GM18873 (cell line): ENCODE measurements around the gene EYA2.

Source experiments
- ATAC-seq: cut with Tn5 transposase; IDR thresholded peaks from one replicate; pipeline ENCODE4 v1.9.1; 2021; ENCODE audit warnings: mild to moderate bottlenecking, moderate library complexity, moderate number of reproducible peaks; ENCODE audit not compliant: unreplicated experiment, low FRiP score

EYA2 gene

DNA sequence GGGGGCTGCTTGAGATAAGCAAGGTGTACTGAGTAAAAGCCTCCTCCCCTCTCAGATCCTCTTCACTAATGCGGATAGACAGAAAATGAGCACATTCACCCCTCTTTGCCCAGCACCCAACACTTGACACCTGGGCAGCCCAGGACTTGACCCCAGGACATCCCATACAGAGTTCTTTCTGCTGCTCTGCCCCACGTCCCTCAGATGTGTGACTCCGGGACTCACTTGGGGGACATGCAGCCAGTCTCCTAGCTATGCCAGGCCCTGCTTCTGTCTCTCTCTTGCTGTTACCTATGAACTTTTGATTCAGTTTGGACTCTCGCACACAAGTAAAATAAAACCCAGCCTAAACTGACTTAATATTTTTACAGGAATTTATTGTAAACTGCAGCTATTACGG lies 159.9 kb downstream of the EYA2 start:
- ATAC-seq: no peak

DNA sequence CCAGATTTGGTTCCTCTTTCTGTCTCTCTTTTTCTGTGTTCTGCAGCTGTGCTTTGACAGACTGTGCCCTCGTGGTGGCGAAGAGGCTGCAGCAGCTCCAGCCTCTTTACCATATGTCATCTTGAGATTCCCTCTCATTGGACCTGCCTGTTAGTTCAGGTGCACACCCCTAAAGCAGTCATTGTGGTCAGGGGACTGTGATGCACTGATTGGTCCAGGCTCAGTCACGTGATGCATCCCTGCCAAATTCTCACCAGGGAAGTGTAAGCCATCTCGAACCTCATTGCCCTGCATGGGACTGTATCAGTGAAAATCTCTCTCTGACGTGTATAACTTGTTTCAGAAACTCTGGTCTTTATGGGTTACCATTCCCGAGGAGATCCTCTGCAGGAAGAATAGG lies 160.3 kb downstream of the EYA2 start:
- ATAC-seq: no peak

DNA sequence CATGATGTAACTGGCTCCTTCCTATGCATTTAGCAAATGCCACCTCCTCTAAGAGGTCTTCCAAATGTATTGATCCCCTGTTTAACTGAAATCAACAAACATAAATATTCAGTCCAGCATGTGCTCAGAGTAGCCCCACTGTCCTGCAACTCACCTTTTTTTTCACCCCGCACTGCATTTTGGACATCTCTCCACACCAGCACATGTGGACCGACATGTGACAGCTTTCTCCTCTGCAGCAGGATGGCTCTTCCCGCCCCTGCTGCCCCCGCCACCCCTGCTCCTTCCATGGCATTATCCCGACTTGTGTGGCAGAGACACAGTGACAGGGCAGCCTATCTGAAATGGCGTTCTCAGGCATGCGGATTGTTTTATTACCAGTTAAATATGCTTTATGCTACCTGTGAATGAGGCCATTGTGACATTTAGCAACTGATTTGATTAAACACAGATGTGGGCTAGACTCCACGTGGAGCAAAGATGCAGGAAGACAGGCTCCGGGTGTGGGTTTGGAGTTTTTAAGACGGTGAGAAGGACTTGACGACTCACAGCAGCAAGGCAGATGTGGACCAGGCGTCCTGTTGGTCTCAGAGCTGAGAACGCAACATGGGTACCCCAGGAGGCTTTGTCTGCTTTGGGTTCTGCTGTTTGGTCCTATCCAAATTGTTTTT lies 161.2 kb downstream of the EYA2 start:
- no peak for ATAC-seq

GRCh38 chr20:47057661-47058060 lies 163.0 kb downstream of the EYA2 start:
- ATAC-seq: no peak

DNA sequence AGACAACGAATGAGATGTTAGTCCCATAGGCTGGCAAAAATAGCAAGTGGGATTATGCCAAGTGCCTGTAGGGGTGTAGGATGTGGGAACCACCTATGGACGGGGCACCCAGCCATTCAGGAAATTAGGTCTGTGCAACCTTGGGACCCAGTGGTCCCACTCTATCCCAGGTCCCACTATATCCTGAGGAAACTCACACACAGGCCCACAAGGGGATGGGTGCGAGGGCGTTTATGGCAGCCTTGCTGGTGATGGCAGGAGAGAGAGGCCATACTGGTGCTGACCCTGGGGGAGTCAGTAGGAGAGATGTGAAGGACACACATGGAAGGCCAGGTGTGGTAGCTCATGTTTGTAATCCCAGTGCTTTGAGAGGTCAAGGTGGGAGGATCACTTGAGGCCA lies 163.6 kb downstream of the EYA2 start:
- ATAC-seq: no peak

DNA sequence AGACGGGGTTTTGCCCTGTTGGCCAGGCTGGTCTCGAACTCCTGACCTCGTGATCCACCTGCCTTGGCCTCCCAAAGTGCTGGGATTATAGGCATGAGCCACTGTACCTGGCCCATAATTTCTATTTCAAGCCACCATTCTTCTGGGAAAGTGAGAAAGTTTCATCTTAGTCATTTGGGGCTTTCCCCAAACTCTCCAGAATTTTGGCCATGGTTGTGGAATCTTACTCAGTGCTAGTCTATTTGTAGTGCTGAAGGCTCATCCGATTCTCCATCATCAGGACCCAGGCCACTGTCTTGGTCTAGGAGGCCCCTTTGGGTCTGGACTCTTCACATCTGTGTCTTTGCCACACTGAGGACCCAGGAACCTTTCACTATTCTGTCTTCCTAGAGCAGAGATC lies 164.9 kb downstream of the EYA2 start:
- no peak for ATAC-seq

DNA sequence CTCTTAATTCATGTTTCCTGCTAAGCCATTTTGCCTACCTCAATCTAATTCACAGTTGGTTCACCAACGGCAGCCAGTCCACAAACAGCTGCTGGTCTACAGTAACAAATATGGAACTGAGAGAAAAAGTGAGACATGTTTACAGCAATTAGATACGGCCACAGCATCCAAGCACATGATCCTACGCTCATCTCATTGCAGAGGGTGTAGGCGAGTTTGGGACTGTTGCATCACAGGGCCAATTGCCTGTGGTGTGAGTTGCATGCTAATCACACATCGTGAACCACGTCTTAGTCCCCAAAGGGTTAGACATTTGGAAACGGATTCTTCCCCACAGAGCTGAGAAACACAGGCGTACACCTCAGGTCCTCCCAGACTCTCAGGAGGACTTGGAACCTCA lies 166.9 kb downstream of the EYA2 start:
- ATAC-seq: no peak

DNA sequence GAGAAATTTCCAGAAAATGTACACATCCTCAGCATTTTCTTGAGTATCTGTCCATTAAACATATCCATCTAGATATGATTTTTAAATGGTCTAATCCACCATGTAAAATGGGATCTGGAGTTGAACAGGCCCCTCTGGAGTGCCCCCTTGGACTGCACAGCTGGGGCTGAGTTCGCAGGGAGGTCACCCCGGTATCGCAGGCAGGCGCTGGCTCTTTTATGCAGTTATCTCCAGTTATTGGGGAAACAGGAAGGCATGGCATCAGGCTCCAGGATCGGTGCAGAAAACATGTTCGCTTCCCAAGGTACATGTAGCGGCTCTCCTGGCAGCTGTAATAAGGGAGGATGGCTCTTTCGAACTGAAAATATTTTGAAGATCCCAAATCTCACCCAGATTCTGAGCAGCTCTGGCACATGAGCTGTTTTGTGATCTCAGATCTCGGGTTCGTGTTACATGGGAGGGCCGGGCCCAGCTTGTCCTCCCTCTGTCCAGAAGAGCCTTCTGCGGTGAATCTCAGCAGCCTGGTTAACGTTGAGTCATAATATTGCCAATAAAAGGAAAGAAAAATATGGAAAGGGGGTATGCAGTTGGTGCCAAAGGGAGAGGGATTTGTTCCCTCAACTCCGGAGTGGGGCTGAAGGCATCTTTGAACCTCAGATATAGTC lies 167.7 kb downstream of the EYA2 start:
- no peak for ATAC-seq

- no peak for ATAC-seq
Observed at GRCh38 chr20:47063407-47063806, 168.8 kb downstream of the EYA2 start.

GRCh38 chr20:47063808-47064207 lies 169.2 kb downstream of the EYA2 start:
- ATAC-seq: no peak

- ATAC-seq: no peak
Observed at GRCh38 chr20:47066484-47067270, 172.0 kb downstream of the EYA2 start.

GRCh38 chr20:47067776-47068175 lies 173.1 kb downstream of the EYA2 start:
- no peak for ATAC-seq

GRCh38 chr20:47070176-47070575 lies 175.5 kb downstream of the EYA2 start:
- no peak for ATAC-seq

- ATAC-seq: no peak
Observed at GRCh38 chr20:47071646-47072185, 177.1 kb downstream of the EYA2 start.

DNA sequence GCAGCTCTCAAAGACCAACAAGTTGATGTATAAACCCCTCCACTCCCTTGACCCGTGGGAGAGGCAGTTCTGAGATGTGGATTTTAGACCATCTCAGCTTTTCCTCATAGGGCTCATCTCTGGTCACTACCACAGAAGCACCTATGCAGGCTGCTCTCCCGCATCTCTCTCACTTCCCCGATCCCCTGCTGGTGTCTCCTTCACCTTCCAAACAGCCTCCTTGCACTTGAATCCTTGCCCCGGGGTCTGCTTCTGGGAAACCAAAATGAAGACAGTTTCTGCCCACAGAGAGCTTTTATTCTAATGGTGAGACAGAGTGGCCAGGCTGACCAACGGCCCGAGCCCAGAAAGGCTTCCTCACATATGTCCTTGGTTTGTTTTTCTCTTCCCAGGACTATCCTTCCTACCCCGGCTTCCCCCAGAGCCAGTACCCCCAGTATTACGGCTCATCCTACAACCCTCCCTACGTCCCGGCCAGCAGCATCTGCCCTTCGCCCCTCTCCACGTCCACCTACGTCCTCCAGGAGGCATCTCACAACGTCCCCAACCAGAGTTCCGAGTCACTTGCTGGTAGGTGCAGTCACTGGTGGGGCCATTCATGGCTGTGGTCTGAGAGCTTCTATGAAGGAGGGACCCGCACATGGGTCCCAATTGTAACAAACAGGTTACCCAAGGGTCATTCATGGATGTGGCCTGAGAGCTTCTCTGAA lies 179.3 kb downstream of the EYA2 start:
- no peak for ATAC-seq

- no peak for ATAC-seq
Observed at GRCh38 chr20:47075263-47075662, 180.6 kb downstream of the EYA2 start.

- ATAC-seq: no peak
Observed at GRCh38 chr20:47079047-47079446, 184.4 kb downstream of the EYA2 start.

DNA sequence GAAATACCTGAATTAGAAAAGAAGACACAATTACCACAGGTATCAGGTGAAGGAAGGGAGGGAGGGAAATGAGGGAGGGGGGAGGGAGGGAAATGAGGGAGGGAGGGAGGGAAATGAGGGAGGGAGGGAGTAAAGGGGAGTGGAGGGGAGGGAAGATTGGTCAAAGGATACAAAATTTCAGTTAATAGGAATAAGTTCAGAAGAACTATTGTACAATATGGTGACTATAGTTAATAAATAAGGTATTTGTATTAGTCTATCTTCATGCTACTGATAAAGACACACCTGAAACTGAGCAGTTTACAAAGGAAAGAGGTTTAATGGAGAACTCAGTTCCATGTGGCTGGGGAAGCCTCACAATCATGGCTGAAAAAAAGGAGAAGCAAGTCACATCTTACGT lies 185.7 kb downstream of the EYA2 start:
- ATAC-seq: no peak

GRCh38 chr20:47086316-47086715 lies 191.7 kb downstream of the EYA2 start:
- no peak for ATAC-seq

DNA sequence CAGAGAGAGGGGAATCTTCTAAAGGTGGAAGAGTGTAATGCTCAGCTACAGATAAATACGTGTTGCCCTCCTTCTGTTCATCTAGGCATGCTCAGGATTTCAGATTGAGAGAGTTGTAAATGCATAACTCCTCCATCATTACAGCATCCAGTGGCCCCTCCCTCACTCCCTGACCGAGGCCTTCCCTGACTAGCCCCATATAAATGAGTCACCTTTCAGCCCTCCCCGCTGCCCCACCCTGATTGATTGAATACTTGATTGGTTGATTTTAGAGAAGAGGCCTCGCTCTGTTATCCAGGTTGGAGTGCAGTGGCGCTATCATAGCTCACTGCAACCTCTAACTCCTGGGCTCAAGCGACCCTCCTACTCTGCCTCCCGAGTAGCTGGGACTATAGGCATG lies 193.7 kb downstream of the EYA2 start:
- no peak for ATAC-seq

GRCh38 chr20:47089151-47089550 lies 194.5 kb downstream of the EYA2 start:
- ATAC-seq: no peak
